NOMO-1 (cell line): ENCODE measurements around the gene ERF.
A peak's percentile ranks its signal among the peaks of the same experiment; 100 is the strongest.

Experiments
- DNase-seq, 2 experiments: peaks; one replicate each; lab custom pipeline; 2025; ENCODE audit not compliant: unreplicated experiment in 2 of 2; lab: John Stamatoyannopoulos, UW

Gene ERF

DNA sequence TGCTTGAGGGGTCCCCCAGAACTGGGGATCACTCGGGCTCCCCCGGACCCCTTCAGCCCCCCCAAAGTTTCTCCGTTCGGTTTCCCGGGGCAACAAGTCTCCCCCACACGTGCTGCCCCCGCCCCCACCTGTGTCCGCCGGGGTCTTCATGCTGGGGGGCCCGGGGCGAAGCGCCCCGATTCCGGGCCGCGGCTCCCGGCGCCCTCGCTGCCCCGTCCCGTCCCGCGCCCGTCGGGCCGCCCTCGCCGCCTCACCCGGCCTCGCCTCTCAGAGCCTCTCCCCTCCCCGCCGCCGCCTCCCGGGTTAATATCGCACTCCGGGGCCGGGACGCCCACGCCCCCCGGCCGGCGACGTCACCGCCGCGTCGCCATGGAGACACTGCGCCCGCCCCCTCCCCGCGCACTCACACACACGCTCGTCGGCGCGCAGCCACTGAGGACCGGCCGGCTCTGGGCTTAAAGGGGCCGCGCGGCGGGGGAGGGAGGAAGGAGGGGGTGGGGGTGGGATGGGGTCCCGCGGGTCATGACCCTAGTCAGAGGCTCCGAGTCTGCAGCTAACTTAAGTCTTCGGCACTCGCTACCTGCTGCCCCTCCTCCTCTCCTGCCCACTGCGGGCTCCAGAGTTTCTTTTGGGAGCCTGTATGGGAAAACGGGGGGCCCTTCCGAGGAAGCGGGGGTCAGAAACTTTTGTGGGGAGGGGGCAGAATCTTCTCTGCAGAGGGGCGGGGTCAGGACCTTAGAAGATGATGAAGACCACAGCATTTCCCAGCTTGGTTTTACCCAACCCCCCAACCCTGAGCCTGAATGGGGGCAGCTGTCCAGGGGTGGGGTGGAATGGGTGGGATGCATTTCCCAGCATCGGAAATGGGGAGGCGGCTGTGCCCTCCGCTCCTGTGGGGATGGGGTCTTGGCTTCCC lies at the start of gene ERF:
Gene ERF, minus strand, starts transcription at position 279 of the 916 bp plus-strand sequence. Its CDS starts 129 bp downstream, at position 150.
- DNase-seq = peak; percentile 70 to 88

DNA sequence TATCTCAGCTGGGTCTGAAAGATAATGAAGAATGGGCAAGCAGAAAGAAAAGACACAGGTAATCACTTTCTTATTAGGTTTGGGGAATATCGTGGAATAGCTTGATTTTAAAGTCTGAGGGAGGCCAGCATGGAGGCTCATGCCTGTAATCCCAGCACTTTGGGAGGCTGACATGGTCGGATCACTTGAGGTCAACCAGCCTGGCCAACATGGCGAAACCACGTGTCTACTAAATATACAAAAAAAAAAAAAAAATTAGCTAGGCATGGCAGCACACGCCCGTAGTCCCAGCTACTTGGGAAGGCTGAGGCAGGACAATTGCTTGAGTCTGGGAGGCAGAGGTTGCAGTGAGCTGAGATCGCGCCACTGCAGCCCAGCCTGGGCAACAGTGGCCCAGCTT lies 48.9 kb upstream of the ERF start:
- DNase-seq = no peak

DNA sequence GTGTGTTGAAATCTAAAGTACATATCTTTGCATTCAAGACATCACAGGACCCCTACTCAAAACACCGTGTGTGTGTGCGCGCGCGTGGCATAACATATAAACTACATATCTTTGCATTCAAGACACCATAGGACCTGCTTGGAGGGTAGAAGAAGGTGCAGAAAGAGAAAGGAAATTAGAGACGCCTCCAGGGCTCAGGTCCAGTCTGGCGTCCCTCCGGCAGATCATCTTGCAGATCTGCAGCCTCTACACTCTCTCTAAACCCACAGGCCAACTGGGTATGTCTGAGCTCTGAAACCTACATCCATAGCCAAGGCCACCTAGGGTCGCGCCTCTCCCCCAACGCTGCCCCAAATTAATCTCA lies 48.2 kb upstream of the ERF start:
- DNase-seq = no peak

DNA sequence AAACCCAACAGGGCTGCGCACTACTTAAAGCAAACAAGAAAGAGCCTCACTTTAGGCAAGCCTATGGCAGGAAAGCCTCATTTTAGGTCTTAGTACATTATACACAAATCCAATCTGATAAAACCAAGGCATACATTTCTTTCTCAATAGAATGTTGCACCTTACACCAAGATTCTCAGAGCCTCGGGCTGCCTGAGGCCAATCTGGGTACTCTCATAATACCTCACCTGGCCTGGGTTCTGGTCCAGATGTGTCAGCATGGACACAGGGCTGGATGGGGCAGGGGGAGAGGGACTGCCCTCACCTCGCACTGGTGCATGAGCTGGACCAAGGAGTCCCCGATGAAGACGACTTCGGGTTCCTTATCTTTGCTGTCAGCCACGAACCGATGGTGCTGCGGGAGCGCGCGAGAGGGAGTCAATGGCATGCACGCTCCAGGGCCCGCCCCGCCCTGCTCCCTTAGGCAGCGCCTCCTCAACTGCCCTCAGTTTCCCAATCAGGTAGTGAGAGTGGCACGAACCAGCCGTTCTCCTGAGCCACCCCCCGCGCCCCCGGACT lies 46.8 kb upstream of the ERF start, which contains the start of gene PRR19:
Gene PRR19, plus strand, starts transcription at position 487 of the 558 bp plus-strand sequence. CDS start 7,453 bp downstream, outside the sequence.
- peak in 1 of 2 experiments; percentile 48 for DNase-seq

DNA sequence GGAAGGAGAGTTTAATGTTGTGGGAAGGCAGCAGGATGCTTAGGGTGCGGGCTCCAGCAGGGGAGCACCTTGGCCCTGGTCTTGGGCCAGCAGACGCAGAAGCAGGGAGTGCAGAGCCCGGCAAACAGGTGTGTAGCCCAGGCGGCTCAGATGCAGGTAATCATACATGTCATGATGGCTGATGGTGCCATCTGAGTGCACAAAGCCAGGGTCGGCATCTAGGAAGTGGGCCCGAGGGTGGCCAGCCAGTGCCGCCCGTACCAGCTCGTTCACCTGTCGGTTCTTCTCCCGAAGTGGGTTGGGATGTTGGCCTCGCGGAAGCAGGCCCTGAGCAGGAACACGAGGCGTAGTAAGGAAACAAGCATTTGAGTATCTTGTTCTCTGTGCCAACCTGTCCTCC lies 42.1 kb upstream of the ERF start:
- DNase-seq = no peak

DNA sequence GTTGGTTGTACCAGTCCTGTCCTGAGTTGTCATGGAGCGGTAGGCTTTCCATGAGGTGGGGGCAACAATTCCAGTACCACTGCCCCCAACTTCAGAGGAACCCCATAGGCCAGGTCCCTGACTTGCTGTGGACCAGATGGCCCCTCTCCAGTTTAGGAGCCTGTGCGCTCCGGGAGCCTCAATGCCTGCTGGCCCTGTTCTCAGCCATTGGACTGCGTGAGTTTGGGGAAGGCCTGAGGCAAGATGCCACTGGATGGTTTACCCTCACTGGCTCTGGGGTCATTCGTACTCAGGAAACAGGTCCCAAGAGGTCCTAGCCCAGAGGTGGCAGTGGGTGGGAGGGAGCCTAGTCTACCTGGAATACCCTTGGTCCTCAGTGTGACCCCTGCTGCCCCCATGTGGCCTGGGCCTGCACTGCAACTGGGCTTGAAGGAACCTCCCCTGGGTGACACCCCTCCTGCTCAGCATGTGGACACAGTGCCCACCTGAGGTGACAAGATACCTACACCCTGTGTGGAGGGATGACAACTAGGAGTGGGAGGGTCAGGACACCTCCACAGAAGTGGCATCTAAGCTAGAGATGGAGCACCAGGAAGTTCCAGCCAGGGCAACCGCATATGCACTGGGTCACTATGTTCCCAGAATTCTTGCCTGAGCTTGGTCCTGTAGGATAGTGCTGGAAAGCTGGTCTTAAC lies 41.0 kb upstream of the ERF start:
- peak; percentile 25 to 37 for DNase-seq

DNA sequence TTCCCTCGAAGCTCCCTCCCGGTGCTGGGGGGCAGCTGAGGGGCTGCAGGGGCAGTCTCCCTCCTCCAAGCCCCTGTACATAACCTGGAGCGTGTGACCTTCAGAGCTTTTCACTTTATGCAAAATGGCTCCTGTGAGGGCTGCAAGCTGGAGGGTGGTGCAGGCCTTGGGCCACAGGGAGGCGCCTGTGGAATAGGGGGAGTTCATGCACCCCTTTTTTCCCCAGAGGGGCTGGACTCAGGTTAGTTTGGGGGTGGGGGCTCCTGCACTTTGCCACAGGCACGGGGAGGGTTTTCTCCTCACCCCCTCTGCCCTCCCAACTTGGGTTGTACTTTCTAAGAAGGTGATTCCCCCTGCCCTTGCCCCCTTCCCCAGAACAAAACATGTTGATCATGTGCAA lies 40.4 kb upstream of the ERF start:
- no peak for DNase-seq

DNA sequence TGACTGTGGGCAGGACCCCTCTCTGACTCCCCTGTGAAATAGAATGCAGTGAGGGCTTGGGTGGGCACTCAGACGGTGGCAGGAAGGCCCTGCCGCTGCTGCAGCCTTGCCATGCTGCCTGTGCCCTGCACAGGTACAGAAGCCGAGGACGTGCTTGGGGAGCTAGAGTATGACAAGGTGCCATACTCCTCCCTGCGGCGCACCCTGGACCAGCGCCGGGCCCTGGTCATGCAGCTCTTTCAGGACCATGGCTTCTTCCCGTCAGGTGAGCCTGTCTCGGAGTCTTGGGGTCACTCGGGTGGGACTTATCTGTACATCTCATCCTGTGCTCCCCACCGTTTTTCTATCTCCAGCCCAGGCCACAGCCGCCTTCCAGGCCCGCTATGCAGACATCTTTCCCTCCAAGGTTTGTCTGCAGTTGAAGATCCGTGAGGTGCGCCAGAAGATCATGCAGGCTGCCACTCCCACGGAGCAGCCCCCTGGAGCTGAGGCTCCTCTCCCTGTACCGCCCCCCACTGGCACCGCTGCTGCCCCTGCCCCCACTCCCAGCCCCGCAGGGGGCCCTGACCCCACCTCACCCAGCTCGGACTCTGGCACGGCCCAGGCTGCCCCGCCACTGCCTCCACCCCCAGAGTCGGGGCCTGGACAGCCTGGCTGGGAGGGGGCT lies 39.7 kb upstream of the ERF start:
- no peak for DNase-seq

DNA sequence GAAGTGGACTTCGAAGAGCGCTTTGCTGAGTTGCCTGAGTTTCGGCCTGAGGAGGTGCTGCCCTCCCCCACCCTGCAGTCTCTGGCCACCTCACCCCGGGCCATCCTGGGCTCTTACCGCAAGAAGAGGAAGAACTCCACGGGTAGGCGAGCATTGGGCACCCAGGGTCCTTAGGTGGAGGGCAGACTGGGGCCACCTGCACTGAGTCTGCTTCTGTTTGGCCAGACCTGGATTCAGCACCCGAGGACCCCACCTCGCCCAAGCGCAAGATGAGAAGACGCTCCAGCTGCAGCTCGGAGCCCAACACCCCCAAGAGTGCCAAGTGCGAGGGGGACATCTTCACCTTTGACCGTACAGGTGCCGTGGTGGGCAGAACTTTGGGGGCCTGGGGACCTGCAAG lies 39.0 kb upstream of the ERF start:
- no peak for DNase-seq

DNA sequence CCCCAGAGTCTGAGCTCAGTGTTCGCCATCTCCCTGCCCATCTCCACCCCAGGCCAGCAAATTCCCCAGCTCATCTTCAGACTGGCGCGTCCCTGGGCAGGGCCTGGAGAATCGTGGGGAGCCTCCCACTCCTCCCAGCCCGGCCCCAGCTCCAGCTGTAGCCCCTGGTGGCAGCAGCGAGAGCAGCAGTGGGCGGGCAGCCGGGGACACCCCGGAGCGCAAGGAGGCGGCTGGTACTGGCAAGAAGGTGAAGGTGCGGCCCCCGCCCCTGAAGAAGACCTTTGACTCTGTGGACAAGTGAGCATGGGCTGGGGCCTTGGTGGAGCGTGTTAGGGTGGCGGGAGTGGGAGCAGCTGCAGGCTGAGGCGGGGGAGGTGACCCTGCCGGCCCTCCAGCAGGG lies 38.6 kb upstream of the ERF start:
- no peak for DNase-seq

DNA sequence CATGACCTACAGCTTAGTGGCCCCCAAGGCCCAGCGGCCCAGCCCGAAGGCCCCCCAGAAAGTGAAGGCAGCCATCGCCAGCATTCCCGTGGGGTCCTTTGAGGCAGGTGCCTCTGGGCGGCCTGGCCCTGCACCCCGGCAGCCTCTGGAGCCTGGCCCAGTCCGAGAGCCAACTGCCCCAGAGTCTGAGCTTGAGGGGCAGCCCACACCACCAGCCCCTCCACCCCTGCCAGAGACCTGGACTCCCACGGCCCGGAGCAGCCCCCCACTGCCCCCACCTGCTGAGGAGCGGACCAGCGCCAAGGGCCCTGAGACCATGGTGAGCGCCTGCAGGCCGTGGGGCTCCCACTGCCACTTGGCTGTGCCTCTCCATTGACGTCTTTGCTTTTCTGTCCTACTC lies 38.0 kb upstream of the ERF start:
- DNase-seq = no peak

DNA sequence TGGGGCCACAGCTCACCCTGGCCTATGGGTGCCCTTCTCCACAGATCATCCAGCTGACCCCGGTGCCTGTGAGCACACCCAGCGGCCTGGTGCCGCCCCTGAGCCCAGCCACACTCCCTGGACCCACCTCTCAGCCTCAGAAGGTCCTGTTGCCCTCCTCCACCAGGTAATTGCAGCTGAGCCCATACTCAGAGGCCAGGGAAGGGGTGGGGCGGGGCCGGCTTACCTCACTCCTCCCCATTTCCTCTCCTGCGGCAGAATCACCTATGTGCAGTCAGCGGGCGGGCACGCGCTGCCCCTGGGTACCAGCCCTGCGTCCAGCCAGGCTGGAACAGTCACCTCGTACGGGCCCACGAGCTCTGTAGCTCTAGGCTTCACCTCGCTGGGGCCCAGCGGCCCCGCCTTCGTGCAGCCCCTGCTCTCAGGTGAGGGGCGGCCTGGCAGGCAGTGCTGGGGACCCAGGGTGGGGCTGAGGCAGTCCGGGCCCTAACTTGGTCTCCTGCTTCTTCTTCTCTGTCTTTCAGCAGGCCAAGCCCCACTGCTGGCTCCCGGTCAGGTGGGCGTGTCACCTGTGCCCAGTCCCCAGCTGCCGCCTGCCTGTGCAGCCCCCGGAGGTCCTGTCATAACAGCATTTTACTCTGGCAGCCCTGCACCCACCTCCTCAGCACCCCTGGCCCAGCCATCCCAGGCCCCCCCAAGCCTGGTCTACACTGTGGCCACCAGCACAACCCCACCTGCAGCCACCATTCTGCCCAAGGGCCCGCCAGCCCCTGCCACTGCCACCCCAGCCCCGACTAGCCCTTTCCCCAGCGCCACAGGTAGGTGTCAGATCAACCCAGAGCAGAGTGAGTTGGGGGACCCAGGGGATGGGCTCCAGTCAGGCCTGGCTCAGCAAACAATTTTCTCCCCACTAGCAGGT lies 37.4 kb upstream of the ERF start:
- DNase-seq = no peak

DNA sequence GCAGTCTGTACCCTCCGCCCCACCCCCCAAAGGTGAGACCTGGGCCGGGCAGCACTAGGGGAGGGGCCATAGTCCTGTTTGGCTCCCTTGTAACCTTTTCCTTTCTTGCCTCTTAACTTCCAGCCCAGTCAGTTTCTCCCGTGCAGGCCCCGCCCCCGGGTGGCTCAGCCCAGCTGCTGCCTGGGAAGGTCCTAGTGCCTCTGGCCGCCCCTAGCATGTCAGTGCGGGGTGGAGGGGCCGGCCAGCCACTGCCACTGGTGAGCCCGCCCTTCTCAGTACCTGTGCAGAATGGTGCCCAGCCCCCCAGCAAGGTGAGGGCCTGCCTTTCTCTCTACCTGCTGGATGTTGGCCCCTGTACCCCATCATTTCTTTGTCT lies 36.5 kb upstream of the ERF start:
- no peak for DNase-seq

DNA sequence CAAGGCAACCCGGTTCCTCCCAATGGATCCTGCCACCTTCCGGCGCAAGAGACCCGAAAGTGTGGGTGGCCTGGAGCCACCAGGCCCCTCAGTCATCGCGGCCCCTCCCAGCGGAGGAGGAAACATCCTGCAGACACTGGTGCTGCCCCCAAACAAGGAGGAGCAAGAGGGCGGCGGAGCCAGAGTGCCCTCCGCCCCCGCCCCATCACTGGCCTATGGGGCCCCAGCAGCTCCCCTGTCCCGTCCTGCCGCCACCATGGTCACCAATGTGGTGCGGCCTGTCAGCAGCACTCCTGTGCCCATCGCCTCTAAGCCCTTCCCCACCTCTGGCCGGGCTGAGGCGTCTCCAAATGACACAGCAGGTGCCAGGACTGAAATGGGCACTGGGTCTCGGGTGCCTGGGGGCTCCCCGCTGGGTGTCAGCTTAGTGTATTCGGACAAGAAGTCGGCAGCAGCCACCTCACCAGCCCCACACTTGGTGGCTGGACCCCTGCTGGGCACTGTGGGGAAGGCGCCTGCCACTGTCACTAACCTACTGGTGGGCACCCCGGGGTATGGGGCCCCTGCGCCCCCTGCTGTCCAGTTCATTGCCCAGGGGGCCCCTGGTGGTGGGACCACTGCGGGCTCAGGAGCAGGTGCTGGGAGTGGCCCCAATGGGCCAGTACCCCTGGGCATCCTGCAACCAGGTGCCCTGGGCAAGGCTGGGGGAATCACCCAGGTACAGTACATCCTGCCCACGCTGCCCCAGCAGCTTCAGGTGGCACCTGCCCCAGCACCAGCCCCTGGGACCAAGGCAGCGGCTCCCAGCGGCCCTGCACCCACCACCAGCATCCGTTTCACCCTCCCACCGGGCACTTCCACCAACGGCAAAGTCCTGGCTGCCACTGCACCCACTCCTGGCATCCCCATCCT lies 35.9 kb upstream of the ERF start:
- DNase-seq = peak in 1 of 2 experiments; percentile 5

DNA sequence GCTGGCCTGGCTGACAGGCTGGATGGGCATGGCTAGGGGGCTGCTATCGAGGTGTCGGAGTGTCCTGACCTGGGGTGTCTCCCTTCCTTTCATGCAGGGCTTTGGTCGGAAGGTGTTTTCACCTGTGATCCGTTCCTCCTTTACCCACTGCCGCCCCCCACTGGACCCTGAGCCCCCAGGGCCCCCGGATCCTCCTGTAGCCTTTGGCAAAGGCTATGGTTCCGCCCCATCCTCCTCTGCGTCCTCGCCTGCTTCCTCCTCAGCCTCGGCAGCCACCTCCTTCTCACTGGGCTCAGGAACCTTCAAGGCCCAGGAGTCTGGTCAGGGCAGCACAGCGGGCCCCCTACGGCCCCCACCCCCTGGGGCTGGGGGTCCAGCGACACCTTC lies 35.2 kb upstream of the ERF start:
- no peak for DNase-seq

DNA sequence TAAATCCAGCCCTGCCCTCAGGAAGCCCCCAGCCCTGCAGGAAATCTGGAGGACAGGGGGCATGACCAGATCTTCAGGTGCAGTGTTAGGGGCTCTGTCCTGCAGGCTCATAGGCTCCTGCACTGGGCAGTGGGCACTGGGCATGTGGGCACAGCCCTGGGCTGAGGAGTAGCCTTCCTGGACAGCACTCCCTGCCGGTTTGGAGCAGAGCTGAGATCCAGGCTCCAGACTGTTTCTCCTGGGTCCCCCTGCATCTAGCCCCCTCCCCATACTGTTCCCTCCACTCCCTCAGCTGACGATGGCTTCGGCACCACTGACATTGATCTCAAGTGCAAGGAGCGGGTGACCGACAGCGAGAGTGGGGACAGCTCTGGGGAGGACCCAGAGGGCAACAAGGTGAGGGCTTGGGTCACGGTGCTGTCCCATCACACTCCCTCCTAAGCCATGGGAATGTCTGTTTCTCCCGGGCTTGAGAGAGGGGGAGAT lies 34.7 kb upstream of the ERF start:
- no peak for DNase-seq

DNA sequence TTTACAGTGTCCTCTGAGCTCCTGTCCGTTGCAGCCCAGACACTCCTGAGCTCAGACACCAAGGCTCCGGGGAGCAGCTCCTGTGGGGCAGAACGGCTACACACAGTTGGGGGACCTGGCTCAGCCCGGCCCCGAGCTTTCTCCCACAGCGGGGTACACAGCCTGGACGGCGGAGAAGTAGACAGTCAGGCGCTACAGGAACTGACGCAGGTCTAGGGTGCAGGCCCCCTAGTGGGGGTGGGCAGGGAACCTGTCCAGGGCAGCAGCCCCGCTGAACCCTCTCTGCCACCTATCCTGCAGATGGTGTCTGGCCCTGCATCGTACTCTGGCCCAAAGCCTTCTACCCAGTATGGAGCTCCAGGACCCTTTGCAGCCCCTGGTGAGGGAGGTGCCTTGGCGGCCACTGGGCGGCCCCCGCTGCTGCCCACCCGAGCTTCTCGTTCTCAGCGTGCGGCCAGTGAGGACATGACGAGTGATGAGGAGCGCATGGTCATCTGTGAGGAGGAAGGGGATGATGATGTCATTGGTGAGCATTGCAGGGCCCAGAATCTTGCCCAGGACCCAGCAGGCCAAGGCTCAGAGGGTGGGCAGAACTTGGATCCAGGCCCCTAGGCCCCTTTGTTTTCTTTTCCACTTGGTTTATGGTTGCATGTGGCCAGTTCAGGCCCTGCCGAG lies 34.1 kb upstream of the ERF start:
- no peak for DNase-seq

DNA sequence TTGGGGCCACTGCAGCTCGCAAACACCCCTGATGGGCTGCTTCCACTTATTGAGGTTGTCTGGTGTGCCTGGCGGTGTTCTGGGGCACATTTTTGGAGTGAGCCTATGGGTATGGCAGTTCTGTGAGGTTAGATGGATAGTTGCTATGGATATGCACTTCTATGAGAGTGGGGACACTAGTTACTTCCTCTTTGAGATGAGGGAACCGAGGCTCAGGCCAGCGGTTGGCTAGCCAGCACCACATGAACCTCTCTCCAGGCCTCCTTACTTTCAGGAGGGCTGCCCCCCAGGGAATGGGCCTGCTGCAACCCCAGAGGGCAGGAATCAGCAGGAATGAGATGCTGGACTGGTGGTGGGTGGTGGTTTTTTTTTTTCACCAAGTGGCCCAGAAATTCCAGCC lies 33.5 kb upstream of the ERF start:
- peak in 1 of 2 experiments; percentile 56 for DNase-seq

DNA sequence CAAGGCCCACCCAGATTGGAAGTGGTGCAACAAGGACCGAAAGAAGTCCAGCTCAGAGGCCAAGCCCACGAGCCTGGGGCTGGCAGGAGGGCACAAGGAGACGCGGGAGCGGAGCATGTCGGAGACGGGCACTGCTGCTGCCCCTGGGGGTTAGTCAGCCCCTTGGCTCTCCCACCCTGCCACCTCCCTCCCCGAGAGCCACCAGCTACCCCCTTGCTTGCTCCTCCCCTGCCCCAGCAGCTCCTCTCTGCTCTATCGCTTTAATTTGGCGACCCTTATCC lies 32.8 kb upstream of the ERF start:
- DNase-seq = no peak
